Pancreas (tissue), 10 donors: ENCODE measurements around the gene RPIA. TPM values are rescaled to one million over a fixed set of nuclear protein-coding genes. Genes with fewer than 3 reads are reported as not detected.

Experiments used
- ATAC-seq, 4 donors: fragments of 200-7000 bp; cut with Tn5 transposase; one replicate each; pipeline versions ENCODE4 v1.8.0 to v1.9.1; 2020; ENCODE audit warnings: mild to moderate bottlenecking in 4 of 4, moderate library complexity in 4 of 4
- DNase-seq, 6 donors: peaks; one replicate each; pipeline ENCODE4 v3.0.0-alpha.2; 2020
- FAIRE-seq: peaks from 2 replicates; lab custom pipeline; 2012; peaks lifted over from hg19 to GRCh38; lab: Jason Lieb, UNC
- H3K27ac ChIP-seq, 4 donors: fragments of 200-600 bp; sonication (generic); 1 replicate in 3 of 4; 2 replicates in 1 of 4; pipeline versions ENCODE4 v1.5.0 to v1.8.0; 2020
- H3K27me3 ChIP-seq, 4 donors: fragments of 200-600 bp; one replicate each; pipeline ENCODE4 v1.8.0; 2021
- H3K36me3 ChIP-seq, 3 donors: fragments of 200-600 bp; sonication (generic) in 1 of 3; one replicate each; pipeline versions ENCODE4 v1.5.0 to v1.8.0; 2020 to 2021
- H3K4me1 ChIP-seq, 3 donors: fragments of 200-600 bp; one replicate each; pipeline ENCODE4 v1.8.0; 2021
- H3K4me3 ChIP-seq, 4 donors: fragments of 200-600 bp; sonication (generic) in 2 of 4; one replicate each; pipeline versions ENCODE4 v1.5.0 to v1.8.0; 2020 to 2021
- H3K9me3 ChIP-seq, 4 donors: fragments of 200-600 bp; one replicate each; pipeline ENCODE4 v1.8.0; 2021
- CTCF ChIP-seq, 4 donors: fragments of 200-600 bp; sonication (generic) in 3 of 4; IDR thresholded peaks; one replicate each; pipeline versions ENCODE4 v1.5.0 to v1.8.0; 2021; ENCODE audit warnings: antibody characterized with exemption in 4 of 4
- WGBS, 2 donors: extraction: QIAGEN DNeasy Blood & Tissue Kit; methylation state at CpG; one replicate each; pipeline ENCODE4 v1.1.7; 2013; 5-methylcytosine and 5-hydroxymethylcytosine counted together
- intact Hi-C, 3 donors: fragments of 100-400 bp; cut with DNase I; formaldehyde crosslinking; loops; one replicate each; pipeline versions ENCODE4 v1.11.1 to v1.14.2; 2022
- polyA plus RNA-seq, 2 donors: library from polyadenylated mRNA; stranded (reverse); fragments of 200-250 nt; gene quantifications; one replicate each; pipeline ENCODE4 v1.2.3, GENCODE V29; 2013
- total RNA-seq, 6 donors: library from RNA; stranded (reverse); fragmentation: NEBNext Ultra II Directional in 4 of 6; extraction: Animal tissue kit (Norgen Biotek cat#: 25700) in 4 of 6; gene quantifications; one replicate each; pipeline versions ENCODE4 v1.2.1 to v1.2.4, GENCODE V29; 2021 to 2023
- donor health status: healthy with polysubstance abuse.
- donor health status: DM: no; HTN: no; CAD: no; lungs with moderate emphysema.
- donor health status: DM: no; HTN: no; CAD: no.
- donor health status: control.
- donor health status: control.
- donor health status: Bipolar disorder and iron deficiency.
- donor health status: DM: yes; HTN: yes; CAD: no.
- donor health status: DM: no; HTN: no; CAD: no.
- donor health status: DM: no; HTN: no; CAD: no.
- donor health status: DM: yes; HTN: yes; CAD: no.

The RPIA gene
- total and polyA plus RNA-seq, 8 donors = 8.5 to 15.4 (median 10.3) TPM

- Histone ChIP-seq H3K4me3 (no peak overlapping the region), H3K9me3 (no peaks in the 10 kb centered on the region), H3K27me3 (no peaks in the 10 kb centered on the region), H3K27ac (no peak overlapping the region), H3K4me1 (peaks cover 0 to 11% (median under 1%) of the 10 kb centered on the region in 3 donors), H3K36me3 (no peaks in the 10 kb centered on the region)
- TF ChIP-seq CTCF (IDR thresholded peaks at IDR 0.05) = no peak
- no peak for ATAC-seq
- intact Hi-C loops = no loop called here
- no peak for DNase-seq
- no peak for FAIRE-seq
- 90 to 100% methylated on average over 1 of the region's 1 CpG for WGBS, 2 donors
These were observed 30.9 kb upstream of the RPIA start for GRCh38 chr2:88660622-88661021.

- no peaks in the 10 kb centered on the region for H3K36me3 ChIP-seq
- 35 to 38% methylated on average over 4 of the region's 4 CpGs for WGBS, 2 donors
- intact Hi-C loops = loop anchor here in 2 of 3 donors (5.0 kb wide), 2 partner anchors 74 to 474 kb away; no protein-coding TSS in a partner anchor
- ATAC-seq (peak; percentile 85 to 94 (median 91)), DNase-seq (peak; percentile 68 to 96 (median 88)), FAIRE-seq (no peak)
- H3K4me3 ChIP-seq = no peak overlapping the region
- TF ChIP-seq CTCF (IDR thresholded peaks at IDR 0.05) = no peak
- H3K4me1 ChIP-seq = peaks cover 5 to 35% (median 24%) of the 10 kb centered on the region in 3 donors
- H3K27ac ChIP-seq = peak overlapping the region; percentile 53 to 84 (median 72)
- no peaks in the 10 kb centered on the region for H3K9me3 ChIP-seq
- no peaks in the 10 kb centered on the region for H3K27me3 ChIP-seq
These were observed 24.9 kb upstream of the RPIA start for GRCh38 chr2:88666576-88666975.

- no peak for TF ChIP-seq CTCF (IDR thresholded peaks at IDR 0.05)
- Histone ChIP-seq H3K36me3 (no peaks in the 10 kb centered on the region), H3K4me1 (peaks cover 5 to 35% (median 24%) of the 10 kb centered on the region in 3 donors), H3K27me3 (no peaks in the 10 kb centered on the region), H3K9me3 (no peaks in the 10 kb centered on the region), H3K4me3 (no peak overlapping the region), H3K27ac (peak overlapping the region; percentile 53 to 84 (median 72))
- FAIRE-seq (no peak), ATAC-seq (no peak), DNase-seq (no peak)
- 95 to 97% methylated on average over 2 of the region's 2 CpGs for WGBS, 2 donors
- intact Hi-C loops = loop anchor here in 2 of 3 donors (5.0 kb wide), 2 partner anchors 75 to 475 kb away; no protein-coding TSS in a partner anchor
These were observed 24.3 kb upstream of the RPIA start for GRCh38 chr2:88667219-88667618.

- H3K4me1 ChIP-seq = peaks cover 5 to 35% (median 24%) of the 10 kb centered on the region in 3 donors
- H3K27me3 ChIP-seq = no peaks in the 10 kb centered on the region
- no peaks in the 10 kb centered on the region for H3K36me3 ChIP-seq
- 57 to 71% methylated on average over 2 of the region's 2 CpGs for WGBS, 2 donors
- TF ChIP-seq CTCF (IDR thresholded peaks at IDR 0.05) = no peak
- no peak overlapping the region for H3K4me3 ChIP-seq
- ATAC-seq (peak; percentile 19 to 63 (median 39)), DNase-seq (peak in 2 of 6 donors; percentile 37 to 38), FAIRE-seq (no peak)
- intact Hi-C loops = loop anchor here in 2 of 3 donors (5.0 kb wide), 2 partner anchors 77 to 477 kb away; no protein-coding TSS in a partner anchor
- peak overlapping the region in 3 of 4 donors; percentile 29 to 76 (median 39) for H3K27ac ChIP-seq
- no peaks in the 10 kb centered on the region for H3K9me3 ChIP-seq
These were observed 22.6 kb upstream of the RPIA start for GRCh38 chr2:88668862-88669261.
